Measurements from ENCODE around the gene RPL10.

RPL10 gene

DNA sequence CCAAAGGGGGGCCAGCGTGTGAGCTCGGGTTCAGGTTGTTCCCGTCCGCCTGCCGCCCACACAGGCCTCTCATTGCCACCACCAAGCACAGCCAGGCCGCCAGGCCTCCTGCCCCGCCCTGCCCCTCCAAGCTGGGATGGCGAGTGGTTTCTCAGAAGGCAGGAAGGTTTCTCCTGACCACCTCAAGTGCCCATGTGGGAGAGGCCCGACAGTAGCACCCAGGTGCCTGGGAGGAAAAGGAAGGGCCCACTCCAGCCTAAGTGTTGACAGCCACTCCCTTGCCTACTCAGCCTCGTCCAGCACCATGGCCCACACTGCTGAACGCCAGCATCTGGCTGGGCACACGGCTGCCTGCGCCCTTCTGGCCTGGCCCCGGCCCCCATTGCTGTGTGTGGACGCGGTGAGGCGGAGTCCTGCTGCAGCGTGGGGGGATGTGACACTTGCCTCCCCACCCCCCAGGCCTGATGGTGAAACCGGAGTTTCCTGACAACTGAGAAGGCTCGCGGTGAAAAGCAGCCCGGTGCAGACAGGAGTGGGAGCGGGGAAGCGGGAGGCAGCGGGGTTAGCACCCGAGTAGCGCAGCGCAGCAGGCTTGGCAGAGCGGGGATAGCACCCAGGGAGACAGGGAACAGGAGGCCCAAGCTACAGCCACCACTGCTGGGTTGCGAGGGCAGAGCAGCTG is 42.9 kb upstream of the RPL10 start:
- POLR2A ChIA-PET = interaction anchor here (1.1 to 3.4 kb wide), 2 partner anchors 11 to 13 kb away, joined by 3 to 16 read pairs; no protein-coding TSS in a partner anchor
- CTCF ChIA-PET = no interaction called here
- no peak for DNase-seq (ENCODE audit: low read depth, low spot score)
- TF ChIP-seq CTCF (IDR thresholded peaks at IDR 0.05; ENCODE audit: insufficient read depth, low read length, missing control alignments) = no peak
- no peak overlapping the region for H3K4me3 ChIP-seq (ENCODE audit: low read depth, low read length)

DNA sequence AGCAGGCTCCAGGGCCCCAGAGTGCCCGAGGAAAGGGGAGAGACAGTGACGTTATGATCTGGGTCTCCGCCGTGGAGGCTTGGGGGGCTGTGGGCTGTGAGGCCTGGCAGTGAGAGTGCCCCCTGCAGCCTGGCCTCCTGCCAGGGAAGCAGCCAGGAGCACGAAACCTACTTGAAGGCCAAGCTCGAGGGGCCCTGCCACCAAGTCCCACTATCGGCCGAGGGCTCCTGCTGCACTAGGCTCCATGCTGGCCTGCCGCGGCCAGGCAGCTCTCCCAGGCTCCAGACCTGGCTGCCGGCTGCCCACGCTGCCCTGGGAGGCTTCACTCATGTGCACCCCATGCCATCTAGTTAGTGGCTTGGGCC is 42.4 kb upstream of the RPL10 start:
- POLR2A ChIA-PET = interaction anchor here (1.1 to 3.4 kb wide), 2 partner anchors 10 to 13 kb away, joined by 3 to 16 read pairs; no protein-coding TSS in a partner anchor
- DNase-seq (ENCODE audit: low read depth, low spot score) = no peak
- TF ChIP-seq CTCF (IDR thresholded peaks at IDR 0.05; ENCODE audit: insufficient read depth, low read length, missing control alignments) = no peak
- no peak overlapping the region for H3K4me3 ChIP-seq (ENCODE audit: low read depth, low read length)
- CTCF ChIA-PET = no interaction called here

- ChIA-PET POLR2A (interaction anchor here (0.7 to 3.4 kb wide), 2 partner anchors 9 to 186 kb away, joined by 3 to 16 read pairs; no protein-coding TSS in a partner anchor), CTCF (interaction anchor here (1.2 kb wide), 1 partner anchor 17 kb away, joined by 3 read pairs; no protein-coding TSS in a partner anchor)
- no peak for DNase-seq (ENCODE audit: low read depth, low spot score)
- no peak for TF ChIP-seq CTCF (IDR thresholded peaks at IDR 0.05; ENCODE audit: insufficient read depth, low read length, missing control alignments)
- no peak overlapping the region for H3K4me3 ChIP-seq (ENCODE audit: low read depth, low read length)
Observed at GRCh38 chrX:154356596-154356995, 41.6 kb upstream of the RPL10 start.

DNA sequence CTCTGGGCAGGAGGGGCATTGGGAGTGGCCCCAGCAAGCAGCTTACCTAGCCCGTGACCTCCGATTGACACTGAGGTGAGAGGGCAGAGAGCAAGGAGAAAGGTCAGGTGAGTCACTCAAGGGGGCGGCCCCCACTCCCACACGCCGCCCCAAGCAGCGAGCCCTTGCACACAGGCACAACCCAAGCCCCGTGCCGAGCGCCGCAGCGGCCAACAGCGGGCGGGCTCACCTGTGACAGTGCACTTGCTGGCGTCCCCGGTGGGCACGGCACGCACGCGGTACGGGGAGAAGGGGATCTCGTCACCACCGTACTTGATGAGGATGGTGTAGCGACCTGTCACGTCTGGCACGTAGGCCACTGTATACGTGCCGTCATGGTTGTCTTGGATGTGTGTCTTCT is 41.0 kb upstream of the RPL10 start:
- DNase-seq (ENCODE audit: low read depth, low spot score) = no peak
- TF ChIP-seq CTCF (IDR thresholded peaks at IDR 0.05; ENCODE audit: insufficient read depth, low read length, missing control alignments) = no peak
- POLR2A ChIA-PET = interaction anchor here (0.7 to 3.4 kb wide), 2 partner anchors 9 to 185 kb away, joined by 3 to 16 read pairs; no protein-coding TSS in a partner anchor
- CTCF ChIA-PET = interaction anchor here (1.2 kb wide), 1 partner anchor 16 kb away, joined by 3 read pairs; no protein-coding TSS in a partner anchor
- H3K4me3 ChIP-seq (ENCODE audit: low read depth, low read length) = no peak overlapping the region

DNA sequence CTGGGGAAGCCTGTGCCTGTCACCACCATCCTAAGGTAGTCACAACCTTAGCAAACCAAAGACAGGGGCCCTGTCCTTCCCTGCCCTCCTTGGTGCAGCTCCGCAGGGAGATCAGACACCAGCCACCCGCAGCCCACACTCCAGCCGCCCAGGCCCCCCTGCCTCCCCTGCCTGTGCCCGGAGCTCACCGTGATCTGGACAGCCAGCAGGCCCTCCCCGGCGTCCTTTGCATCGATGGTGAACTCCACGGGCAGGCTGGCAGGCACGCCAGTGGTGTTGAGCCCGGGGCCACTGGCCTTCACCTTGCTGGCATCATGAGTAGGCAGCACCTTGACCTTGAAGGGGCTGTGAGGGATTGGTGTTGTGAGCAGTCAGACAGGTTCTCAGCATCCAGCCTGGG is 40.2 kb upstream of the RPL10 start:
- ChIA-PET CTCF (no interaction called here), POLR2A (interaction anchor here (3.4 kb wide), 1 partner anchor 8 kb away, joined by 16 read pairs; no protein-coding TSS in a partner anchor)
- TF ChIP-seq CTCF (IDR thresholded peaks at IDR 0.05; ENCODE audit: insufficient read depth, low read length, missing control alignments) = no peak
- no peak overlapping the region for H3K4me3 ChIP-seq (ENCODE audit: low read depth, low read length)
- no peak for DNase-seq (ENCODE audit: low read depth, low spot score)

DNA sequence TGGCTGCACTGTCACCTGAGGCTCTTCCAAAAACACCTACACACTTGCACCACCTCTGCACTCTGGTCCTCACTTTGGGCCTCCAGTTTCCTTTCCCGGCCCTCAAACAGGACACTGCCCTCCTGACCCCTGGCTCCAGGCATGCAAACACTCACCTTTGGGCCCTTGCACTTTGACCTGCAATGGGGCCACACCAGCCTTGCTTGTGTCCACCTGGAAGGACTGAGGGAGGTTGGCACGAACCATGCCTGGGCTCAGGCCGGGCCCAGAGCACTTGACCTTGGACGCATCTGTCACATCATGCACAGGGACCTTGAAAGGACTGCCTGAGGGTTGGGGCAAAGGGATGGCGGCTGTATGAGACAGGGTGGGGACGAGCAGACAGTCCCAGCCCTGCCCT is 39.3 kb upstream of the RPL10 start:
- ChIA-PET CTCF (no interaction called here), POLR2A (no interaction called here)
- DNase-seq (ENCODE audit: low read depth, low spot score) = no peak
- H3K4me3 ChIP-seq (ENCODE audit: low read depth, low read length) = no peak overlapping the region
- no peak for TF ChIP-seq CTCF (IDR thresholded peaks at IDR 0.05; ENCODE audit: insufficient read depth, low read length, missing control alignments)
